Panc1 (cell line): Measurements from ENCODE around the gene TMEM38A. TPM values are rescaled to one million over a fixed set of nuclear protein-coding genes. Genes with fewer than 3 reads are reported as not detected.

Source experiments
- ATAC-seq: fragments of 200-7000 bp; cut with Tn5 transposase; 2 replicates; pipeline ENCODE4 v1.9.1; 2020; ENCODE audit warnings: mild to moderate bottlenecking, moderate library complexity
- BruUV-seq: library from RNA; stranded (reverse); fragments of 400-500 nt; replicated peaks from 2 replicates; lab custom pipeline; 2021; lab: Mats Ljungman, UMichigan
- CTCF ChIA-PET: fragments of 300-600 bp; sonication (Branson Sonifier 250); formaldehyde crosslinking; loops from one replicate; lab custom pipeline; 2022; ENCODE audit warnings: antibody characterized with exemption; lab: Charles Lee
- POLR2A ChIA-PET: fragments of 300-600 bp; sonication (Branson Sonifier 250); formaldehyde crosslinking; loops from one replicate; lab custom pipeline; 2022; ENCODE audit warnings: antibody characterized with exemption; lab: Charles Lee
- DNase-seq: peaks from one replicate; pipeline ENCODE4 v3.0.0-alpha.2; 2010; ENCODE audit warnings: low read depth, low spot score
- H3K27ac ChIP-seq: 2 replicates; pipeline ENCODE4 v1.5.1; 2011; ENCODE audit warnings: mild to moderate bottlenecking, low read length, inconsistent platforms
- H3K27me3 ChIP-seq: fragments of 200-500 bp; sonication (Bioruptor generic); 2 replicates; pipeline ENCODE4 v1.6.0; 2014; ENCODE audit warnings: low read length, inconsistent platforms; ENCODE audit not compliant: control insufficient read depth, insufficient read depth
- H3K36me3 ChIP-seq: fragments of 200-500 bp; sonication (Bioruptor generic); 2 replicates; pipeline ENCODE4 v1.5.1; 2014; ENCODE audit warnings: inconsistent platforms, mild to moderate bottlenecking, low read length, moderate library complexity; ENCODE audit not compliant: control insufficient read depth, insufficient read depth
- H3K4me1 ChIP-seq: 2 replicates; pipeline ENCODE4 v1.5.1; 2011; ENCODE audit warnings: inconsistent platforms, mild to moderate bottlenecking, low read length, moderate library complexity; ENCODE audit not compliant: control insufficient read depth, insufficient read depth
- H3K4me3 ChIP-seq, 2 experiments: 2 replicates each; pipeline ENCODE4 v1.5.1; 2011 to 2012; ENCODE audit warnings: low read depth in 2 of 2, low read length in 2 of 2, mild to moderate bottlenecking in 2 of 2, inconsistent platforms in 1 of 2, moderate library complexity in 1 of 2
- H3K9me3 ChIP-seq: fragments of 200-500 bp; sonication (Bioruptor generic); 2 replicates; pipeline ENCODE4 v1.5.1; 2014; ENCODE audit warnings: low read depth, mild to moderate bottlenecking, inconsistent platforms, low read length, moderate library complexity; ENCODE audit not compliant: control insufficient read depth, insufficient read depth
- POLR2AphosphoS5 ChIP-seq: IDR thresholded peaks from 2 replicates; pipeline ENCODE4 v1.6.1; 2012; ENCODE audit warnings: mild to moderate bottlenecking, low read depth, low read length, moderate library complexity
- SIN3A ChIP-seq: IDR thresholded peaks from 2 replicates; pipeline ENCODE4 v1.6.1; 2012; ENCODE audit warnings: low read depth, mild to moderate bottlenecking, low read length, moderate library complexity, borderline replicate concordance; ENCODE audit not compliant: insufficient read depth
- TCF7L2 ChIP-seq: IDR thresholded peaks from 2 replicates; pipeline ENCODE4 v1.6.1; 2011; ENCODE audit warnings: mild to moderate bottlenecking, low read depth, low read length, inconsistent platforms
- in situ Hi-C: cut with HindIII; loops from 2 replicates; pipeline ENCODE4 v1.10.0; 2016; ENCODE audit warnings: low sequenced_read_pairs, low pct_unique_long_range_greater_than_20kb
- intact Hi-C: fragments of 100-400 bp; cut with micrococcal nuclease; formaldehyde crosslinking; loops from one replicate; pipeline ENCODE4 v1.10.0; 2022; ENCODE audit not compliant: unreplicated experiment
- total RNA-seq: library from RNA; stranded (reverse); gene quantifications from one replicate; pipeline ENCODE4 v1.2.1, GENCODE V29; 2021; ENCODE audit not compliant: unreplicated experiment
- TF ChIP-seq, protein P1 (sequence below), 2 experiments: IDR thresholded peaks; 2 replicates each; pipeline ENCODE4 v1.6.1; 2011 to 2012; ENCODE audit warnings: low read depth in 2 of 2, control low read depth in 1 of 2, low read length in 1 of 2, mild to moderate bottlenecking in 1 of 2, moderate library complexity in 1 of 2; ENCODE audit not compliant: insufficient read depth in 1 of 2
- TF ChIP-seq, protein P2 (sequence below): fragments of 450-650 bp; IDR thresholded peaks from 2 replicates; pipeline ENCODE4 v1.5.1; 2017; ENCODE audit warnings: mild to moderate bottlenecking

Gene TMEM38A
- total RNA-seq, 1 experiment from 2014 or later: 8.4 TPM

DNA sequence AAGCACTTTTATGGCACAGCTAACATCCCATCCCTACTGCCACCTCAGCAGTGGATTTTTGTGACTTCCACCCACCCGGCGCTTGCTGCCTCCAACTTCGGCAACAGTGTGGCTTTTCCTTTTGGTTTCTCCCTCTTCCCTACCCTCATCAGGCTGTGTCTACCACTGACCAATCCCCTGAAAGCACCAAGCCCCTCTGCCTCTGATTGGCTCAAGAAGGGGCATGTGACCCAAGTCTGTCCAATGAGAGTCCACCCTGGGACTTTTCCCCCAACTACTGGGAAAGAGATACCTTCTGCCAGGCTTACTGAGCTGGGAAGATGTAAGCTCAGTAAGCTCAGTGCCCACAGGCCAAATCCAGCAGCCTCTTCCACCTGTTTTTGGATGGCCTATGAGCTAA is 6.8 kb upstream of the TMEM38A start:
- TF ChIP-seq, protein P1, sequence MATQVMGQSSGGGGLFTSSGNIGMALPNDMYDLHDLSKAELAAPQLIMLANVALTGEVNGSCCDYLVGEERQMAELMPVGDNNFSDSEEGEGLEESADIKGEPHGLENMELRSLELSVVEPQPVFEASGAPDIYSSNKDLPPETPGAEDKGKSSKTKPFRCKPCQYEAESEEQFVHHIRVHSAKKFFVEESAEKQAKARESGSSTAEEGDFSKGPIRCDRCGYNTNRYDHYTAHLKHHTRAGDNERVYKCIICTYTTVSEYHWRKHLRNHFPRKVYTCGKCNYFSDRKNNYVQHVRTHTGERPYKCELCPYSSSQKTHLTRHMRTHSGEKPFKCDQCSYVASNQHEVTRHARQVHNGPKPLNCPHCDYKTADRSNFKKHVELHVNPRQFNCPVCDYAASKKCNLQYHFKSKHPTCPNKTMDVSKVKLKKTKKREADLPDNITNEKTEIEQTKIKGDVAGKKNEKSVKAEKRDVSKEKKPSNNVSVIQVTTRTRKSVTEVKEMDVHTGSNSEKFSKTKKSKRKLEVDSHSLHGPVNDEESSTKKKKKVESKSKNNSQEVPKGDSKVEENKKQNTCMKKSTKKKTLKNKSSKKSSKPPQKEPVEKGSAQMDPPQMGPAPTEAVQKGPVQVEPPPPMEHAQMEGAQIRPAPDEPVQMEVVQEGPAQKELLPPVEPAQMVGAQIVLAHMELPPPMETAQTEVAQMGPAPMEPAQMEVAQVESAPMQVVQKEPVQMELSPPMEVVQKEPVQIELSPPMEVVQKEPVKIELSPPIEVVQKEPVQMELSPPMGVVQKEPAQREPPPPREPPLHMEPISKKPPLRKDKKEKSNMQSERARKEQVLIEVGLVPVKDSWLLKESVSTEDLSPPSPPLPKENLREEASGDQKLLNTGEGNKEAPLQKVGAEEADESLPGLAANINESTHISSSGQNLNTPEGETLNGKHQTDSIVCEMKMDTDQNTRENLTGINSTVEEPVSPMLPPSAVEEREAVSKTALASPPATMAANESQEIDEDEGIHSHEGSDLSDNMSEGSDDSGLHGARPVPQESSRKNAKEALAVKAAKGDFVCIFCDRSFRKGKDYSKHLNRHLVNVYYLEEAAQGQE (IDR thresholded peaks at IDR 0.05; ENCODE audit: insufficient read depth in 1 of 2, low read depth in 2 of 2, low read length in 1 of 2): no peak
- no peak for TF ChIP-seq POLR2AphosphoS5
- TF ChIP-seq SIN3A: no peak
- TF ChIP-seq TCF7L2: no peak
- TF ChIP-seq, protein P2, sequence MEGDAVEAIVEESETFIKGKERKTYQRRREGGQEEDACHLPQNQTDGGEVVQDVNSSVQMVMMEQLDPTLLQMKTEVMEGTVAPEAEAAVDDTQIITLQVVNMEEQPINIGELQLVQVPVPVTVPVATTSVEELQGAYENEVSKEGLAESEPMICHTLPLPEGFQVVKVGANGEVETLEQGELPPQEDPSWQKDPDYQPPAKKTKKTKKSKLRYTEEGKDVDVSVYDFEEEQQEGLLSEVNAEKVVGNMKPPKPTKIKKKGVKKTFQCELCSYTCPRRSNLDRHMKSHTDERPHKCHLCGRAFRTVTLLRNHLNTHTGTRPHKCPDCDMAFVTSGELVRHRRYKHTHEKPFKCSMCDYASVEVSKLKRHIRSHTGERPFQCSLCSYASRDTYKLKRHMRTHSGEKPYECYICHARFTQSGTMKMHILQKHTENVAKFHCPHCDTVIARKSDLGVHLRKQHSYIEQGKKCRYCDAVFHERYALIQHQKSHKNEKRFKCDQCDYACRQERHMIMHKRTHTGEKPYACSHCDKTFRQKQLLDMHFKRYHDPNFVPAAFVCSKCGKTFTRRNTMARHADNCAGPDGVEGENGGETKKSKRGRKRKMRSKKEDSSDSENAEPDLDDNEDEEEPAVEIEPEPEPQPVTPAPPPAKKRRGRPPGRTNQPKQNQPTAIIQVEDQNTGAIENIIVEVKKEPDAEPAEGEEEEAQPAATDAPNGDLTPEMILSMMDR: no peak
- ATAC-seq: peak; percentile 66
- no peaks in the 10 kb centered on the region for H3K4me1 ChIP-seq
- no peaks in the 10 kb centered on the region for H3K27me3 ChIP-seq
- ChIA-PET CTCF (no interaction called here), POLR2A (no interaction called here)
- H3K36me3 ChIP-seq: peaks cover 6% of the 10 kb centered on the region
- DNase-seq: no peak
- no TSS peak for BruUV-seq
- intact Hi-C loops (no loop called here), in situ Hi-C loops (no loop called here)
- no peak overlapping the region for H3K27ac ChIP-seq
- no peak overlapping the region for H3K4me3 ChIP-seq
- H3K9me3 ChIP-seq: no peaks in the 10 kb centered on the region

DNA sequence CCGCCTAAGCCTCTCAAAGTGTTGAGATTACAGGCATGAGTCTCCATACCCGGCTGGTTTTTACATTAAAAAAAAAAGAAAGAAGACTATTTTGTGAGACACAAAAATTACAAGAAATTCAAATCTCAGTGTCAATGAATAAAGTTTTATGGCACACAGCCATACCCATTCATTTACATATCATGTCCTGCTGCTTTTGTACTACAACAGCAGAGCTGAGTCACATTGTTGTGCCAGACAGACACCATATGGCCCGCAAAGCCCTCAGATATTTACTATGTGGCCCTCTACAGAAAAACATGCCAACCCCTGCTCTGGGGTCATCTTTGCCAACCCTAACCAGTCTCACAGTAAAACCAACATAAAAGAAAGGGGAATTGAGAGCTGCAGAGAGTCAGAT is 6.3 kb upstream of the TMEM38A start:
- POLR2A ChIA-PET: no interaction called here

More for the DNA sequence above, 6.3 kb upstream of the TMEM38A start:
- no peaks in the 10 kb centered on the region for H3K9me3 ChIP-seq
- no peak overlapping the region for H3K27ac ChIP-seq
- no peak overlapping the region for H3K4me3 ChIP-seq
- CTCF ChIA-PET: no interaction called here
- DNase-seq (no peak), ATAC-seq (no peak)
- no peaks in the 10 kb centered on the region for H3K4me1 ChIP-seq
- TF ChIP-seq TCF7L2 (no peak), POLR2AphosphoS5 (no peak), SIN3A (no peak)
- TF ChIP-seq, protein P1 (IDR thresholded peaks at IDR 0.05; ENCODE audit: insufficient read depth in 1 of 2, low read depth in 2 of 2, low read length in 1 of 2): no peak
- TF ChIP-seq, protein P2: no peak
- in situ Hi-C loops (no loop called here), intact Hi-C loops (no loop called here)
- no TSS peak for BruUV-seq
- H3K27me3 ChIP-seq: no peaks in the 10 kb centered on the region
- peaks cover 9% of the 10 kb centered on the region for H3K36me3 ChIP-seq
